ENCODE measurements around the gene KIF3C. TPM values are rescaled to one million over a fixed set of nuclear protein-coding genes. Genes with fewer than 3 reads are reported as not detected.
"Not testable (repeated sequence)": the region's sequence is repeated elsewhere in the genome, so short reads cannot be mapped to it uniquely, and the experiment has no call there.

Gene KIF3C
- total and polyA plus RNA-seq, 2 of the 8 experiments (the other 6 are each of a cell fraction or from before 2014, with no cell fraction given) = 13.4 to 58.1 TPM

- H3K18ac ChIP-seq (ENCODE audit: extremely low read depth, low read length); H3K36me3 ChIP-seq (ENCODE audit: control insufficient read depth in 2 of 4, insufficient read depth in 4 of 4, low read length in 3 of 4); DNase-seq (ENCODE audit: low read depth in 1 of 2, low spot score in 2 of 2); H2BK20ac ChIP-seq (ENCODE audit: low read length); FAIRE-seq; H3K4me2 ChIP-seq (ENCODE audit: insufficient read depth in 1 of 2, low read depth in 2 of 2, low read length in 2 of 2); H3K27ac ChIP-seq (ENCODE audit: low read depth, low read length); H3K23ac ChIP-seq (ENCODE audit: insufficient read length); H4K5ac ChIP-seq (ENCODE audit: insufficient read length, low read depth, low read length); H4K20me1 ChIP-seq (replicated peaks in 1 of 2; ENCODE audit: control insufficient read depth in 1 of 2, insufficient read depth in 2 of 2, low read length in 2 of 2); H2BK5ac ChIP-seq (ENCODE audit: low read depth, low read length); POLR2A ChIA-PET (ENCODE audit: partially characterized antibody); H3K56ac ChIP-seq (replicated peaks; ENCODE audit: insufficient read length, low read depth, low read length); H2BK15ac ChIP-seq (ENCODE audit: low read length); H2BK120ac ChIP-seq (replicated peaks; ENCODE audit: low read depth, low read length); H3K79me1 ChIP-seq (ENCODE audit: low read depth, low read length); H2AK5ac ChIP-seq (ENCODE audit: low read depth, low read length); H3K9me3 ChIP-seq (ENCODE audit: insufficient read depth in 2 of 2, low read depth in 1 of 2, low read length in 1 of 2); H3K4me3 ChIP-seq (ENCODE audit: extremely low read depth in 1 of 4, insufficient read depth in 2 of 4, low read depth in 3 of 4, low read length in 4 of 4); H4K8ac ChIP-seq (ENCODE audit: extremely low read depth, insufficient read depth, low read length); H3K27me3 ChIP-seq (replicated peaks in 1 of 4; ENCODE audit: control insufficient read depth in 3 of 4, extremely low read depth in 1 of 4, insufficient read depth in 3 of 4, low read length in 3 of 4); H4K91ac ChIP-seq (replicated peaks; ENCODE audit: insufficient read length, low read length); H3K4me1 ChIP-seq (replicated peaks in 1 of 4; ENCODE audit: control insufficient read depth in 3 of 4, insufficient read depth in 4 of 4, low read length in 3 of 4); H3K4ac ChIP-seq (replicated peaks; ENCODE audit: insufficient read length, low read depth, low read length); H3K14ac ChIP-seq (ENCODE audit: insufficient read length); H3K9ac ChIP-seq (replicated peaks in 1 of 4; ENCODE audit: extremely low read depth in 1 of 4, low read depth in 3 of 4, low read length in 3 of 4); H3K79me2 ChIP-seq (ENCODE audit: control insufficient read depth in 1 of 2, insufficient read depth in 2 of 2, low read length in 2 of 2); H2BK12ac ChIP-seq (ENCODE audit: low read depth, low read length); H3K23me2 ChIP-seq (ENCODE audit: low read depth, low read length); H2AFZ ChIP-seq (ENCODE audit: low read length): not testable (repeated sequence)
- CTCF ChIA-PET (ENCODE audit: partially characterized antibody) = interaction anchor here (0.8 kb wide), 1 partner anchor 56 kb away, joined by 6 read pairs; no protein-coding TSS in a partner anchor
- WGBS, 2 experiments (ENCODE audit: extremely low coverage in 1 of 2, insufficient coverage in 1 of 2, insufficient read length in 1 of 2, insufficient replicate concordance in 2 of 2, low coverage in 1 of 2, low lambda C conversion rate in 2 of 2, missing lambda C conversion rate in 1 of 2) = 97% methylated on average over 2 of the region's 5 CpGs; no CpG with 5 or more reads in 1 of the 2 experiments
Measured at GRCh38 chr2:25909574-25909973, 72.7 kb downstream of the KIF3C start.

All from H1 (cell line).